OCI-LY1 (cell line): Measurements from ENCODE around the gene BMPER.

Experiments
- CTCF ChIP-seq: fragments of 200-600 bp; sonication (generic), shearing (Covaris generic); IDR thresholded peaks from 2 replicates; pipeline ENCODE4 v1.5.1; 2017; ENCODE audit warnings: mild to moderate bottlenecking, antibody characterized with exemption, low read length, moderate library complexity, mixed read lengths
- EZH2 ChIP-seq: fragments of 200-600 bp; sonication (generic), shearing (Covaris generic); IDR thresholded peaks from 2 replicates; pipeline ENCODE4 v1.8.0; 2017; ENCODE audit warnings: borderline replicate concordance, mixed run types, mild to moderate bottlenecking, antibody characterized with exemption, low read length, moderate library complexity, mixed read lengths

GRCh38 chr7:34138483-34138882 lies 233.1 kb downstream of the BMPER start:
- no peak for TF ChIP-seq CTCF
- no peak for TF ChIP-seq EZH2
